Gastrocnemius medialis (tissue), 4 donors: ENCODE results near the gene L3HYPDH. TPM values are rescaled to one million over a fixed set of nuclear protein-coding genes. Genes with fewer than 3 reads are reported as not detected.

Experiments
- ATAC-seq, 2 donors: fragments of 150-250 bp; one replicate each; pipeline ENCODE4 v1.9.1; 2016
- DNase-seq, 2 donors: peaks; one replicate each; pipeline ENCODE4 v3.0.0-alpha.2; 2019
- H3K27ac ChIP-seq, 4 donors: fragments of 200-600 bp; sonication (generic); 1 replicate in 1 of 4; 2 replicates in 3 of 4; pipeline ENCODE4 v1.5.1; 2016 to 2018; ENCODE audit warnings: mild to moderate bottlenecking in 2 of 4, moderate library complexity in 1 of 4
- H3K27me3 ChIP-seq, 3 donors: fragments of 200-600 bp; sonication (generic) in 2 of 3; 1 replicate in 1 of 3; 2 replicates in 2 of 3; pipeline versions ENCODE4 v1.5.1 to v1.6.0; 2016 to 2019; ENCODE audit warnings: mild to moderate bottlenecking in 1 of 3, moderate library complexity in 1 of 3
- H3K36me3 ChIP-seq, 2 donors: fragments of 200-600 bp; sonication (generic) in 1 of 2; one replicate each; pipeline ENCODE4 v1.5.1; 2017 to 2018
- H3K4me1 ChIP-seq, 2 donors: fragments of 200-600 bp; sonication (generic) in 1 of 2; one replicate each; pipeline ENCODE4 v1.5.1; 2016 to 2017; ENCODE audit warnings: mild to moderate bottlenecking in 2 of 2
- H3K4me3 ChIP-seq, 4 donors: fragments of 200-600 bp; sonication (generic) in 3 of 4; 1 replicate in 1 of 4; 2 replicates in 3 of 4; pipeline ENCODE4 v1.5.1; 2016 to 2019; ENCODE audit warnings: mild to moderate bottlenecking in 2 of 4
- H3K9me3 ChIP-seq, 3 donors: fragments of 200-600 bp; sonication (generic) in 2 of 3; 1 replicate in 1 of 3; 2 replicates in 2 of 3; pipeline ENCODE4 v1.5.1; 2016 to 2019
- CTCF ChIP-seq, 5 experiments: fragments of 450-650 bp in 3 of 5; fragments of 200-600 bp in 2 of 5; sonication (generic) in 2 of 5; IDR thresholded peaks in 4 of 5; conservative IDR thresholded peaks in 1 of 5; 1 replicate in 4 of 5; 2 replicates in 1 of 5; pipeline ENCODE4 v1.5.1; 2016 to 2019; ENCODE audit warnings: antibody characterized with exemption in 5 of 5, mild to moderate bottlenecking in 3 of 5, moderate library complexity in 3 of 5
- POLR2A ChIP-seq, 2 donors: fragments of 450-650 bp; IDR thresholded peaks; one replicate each; pipeline ENCODE4 v1.6.1; 2017; ENCODE audit warnings: antibody characterized with exemption in 2 of 2, mild to moderate bottlenecking in 2 of 2, moderate library complexity in 2 of 2
- in situ Hi-C, 4 donors: fragments of 200-750 bp; cut with MboI; loops; one replicate each; pipeline versions ENCODE4 v1.15.0 to v1.8.0; 2017; ENCODE audit warnings: low sequenced_read_pairs in 4 of 4
- intact Hi-C: fragments of 100-400 bp; cut with DNase I; formaldehyde crosslinking; loops from one replicate; pipeline ENCODE4 v1.15.1; 2023; ENCODE audit warnings: low total_unique reads
- total RNA-seq, 4 donors: library from RNA; depleted of rRNA; stranded (reverse); fragments of >200 nt; gene quantifications; one replicate each; pipeline versions ENCODE4 v1.1.0 to v1.2.3, GENCODE V29; 2016

L3HYPDH gene
- total RNA-seq, 4 donors from 2014 or later, result 13.0 to 34.6 (median 22.5) TPM

- H3K27me3 ChIP-seq, result no peaks in the 10 kb centered on the region
- DNase-seq (no peak), ATAC-seq (no peak)
- intact Hi-C loops, result no loop called here
- peaks cover 0 to 5% of the 10 kb centered on the region in 2 donors for H3K4me1 ChIP-seq
- H3K36me3 ChIP-seq, result peaks cover 0 to 78% of the 10 kb centered on the region in 2 donors
- in situ Hi-C loops, result no loop called here
- no peak overlapping the region for H3K27ac ChIP-seq
- H3K9me3 ChIP-seq, result no peaks in the 10 kb centered on the region
- no peak overlapping the region for H3K4me3 ChIP-seq
- TF ChIP-seq CTCF (IDR thresholded peaks at IDR 0.05 in 4 of 5, conservative IDR thresholded peaks at IDR 0.05 in 1 of 5) (no peak), POLR2A (IDR thresholded peaks at IDR 0.05) (no peak)
These were observed 8.2 kb upstream of the L3HYPDH start for GRCh38 chr14:59492384-59492783.

GRCh38 chr14:59490756-59491155 is 6.5 kb upstream of the L3HYPDH start:
- intact Hi-C loops, result no loop called here
- TF ChIP-seq POLR2A (IDR thresholded peaks at IDR 0.05), result no peak
- no peak for TF ChIP-seq CTCF (IDR thresholded peaks at IDR 0.05 in 4 of 5, conservative IDR thresholded peaks at IDR 0.05 in 1 of 5)
- DNase-seq (no peak), ATAC-seq (no peak)
- Histone ChIP-seq H3K27ac (no peak overlapping the region), H3K9me3 (no peaks in the 10 kb centered on the region), H3K4me1 (peaks cover 6 to 13% of the 10 kb centered on the region in 2 donors), H3K4me3 (no peak overlapping the region), H3K36me3 (peaks cover 0 to 62% of the 10 kb centered on the region in 2 donors), H3K27me3 (no peaks in the 10 kb centered on the region)
- in situ Hi-C loops, result no loop called here

- peak; percentile 66 to 67 for ATAC-seq
- in situ Hi-C loops, result no loop called here
- no peak for DNase-seq
- Histone ChIP-seq H3K27me3 (no peaks in the 10 kb centered on the region), H3K36me3 (peaks cover 0 to 21% of the 10 kb centered on the region in 2 donors), H3K4me3 (peak overlapping the region; percentile 90 to 95 (median 92)), H3K9me3 (no peaks in the 10 kb centered on the region), H3K27ac (peak overlapping the region; percentile 89 to 95 (median 94)), H3K4me1 (peaks cover 33 to 37% of the 10 kb centered on the region in 2 donors)
- TF ChIP-seq CTCF (IDR thresholded peaks at IDR 0.05 in 4 of 5, conservative IDR thresholded peaks at IDR 0.05 in 1 of 5), result no peak
- no peak for TF ChIP-seq POLR2A (IDR thresholded peaks at IDR 0.05)
- intact Hi-C loops, result loop anchor here (2.0 to 5.0 kb wide), 2 partner anchors 16 to 698 kb away; no protein-coding TSS in a partner anchor
These were observed 499 bp upstream of the L3HYPDH start for GRCh38 chr14:59484639-59485175.

GRCh38 chr14:59483363-59483762 is 845 bp downstream of the L3HYPDH start:
- peak overlapping the region; percentile 89 to 95 (median 94) for H3K27ac ChIP-seq
- H3K4me3 ChIP-seq, result peak overlapping the region; percentile 90 to 95 (median 92)
- in situ Hi-C loops (no loop called here), intact Hi-C loops (loop anchor here (2.0 to 5.0 kb wide), 2 partner anchors 19 to 699 kb away; partner anchors contain the start of gene GPR135)
- ATAC-seq, result peak in 1 of 2 donors; percentile 15
- H3K27me3 ChIP-seq, result no peaks in the 10 kb centered on the region
- H3K9me3 ChIP-seq, result no peaks in the 10 kb centered on the region
- no peak for DNase-seq
- peaks cover 0 to 15% of the 10 kb centered on the region in 2 donors for H3K36me3 ChIP-seq
- H3K4me1 ChIP-seq, result peaks cover 33 to 37% of the 10 kb centered on the region in 2 donors
- TF ChIP-seq CTCF (IDR thresholded peaks at IDR 0.05 in 4 of 5, conservative IDR thresholded peaks at IDR 0.05 in 1 of 5), result no peak
- no peak for TF ChIP-seq POLR2A (IDR thresholded peaks at IDR 0.05)
